GM19193 (cell line): ENCODE results near the gene UGT1A9.

Source experiments
- POLR2A ChIP-seq: IDR thresholded peaks from 4 replicates; pipeline ENCODE4 v1.6.1; 2011; ENCODE audit not compliant: insufficient read depth, insufficient read length; ENCODE audit errors: extremely low read depth

Gene UGT1A9

GRCh38 chr2:233673896-233674295 is 2.2 kb downstream of the UGT1A9 start:
- TF ChIP-seq POLR2A, result no peak

GRCh38 chr2:233674314-233674713 is 2.6 kb downstream of the UGT1A9 start:
- TF ChIP-seq POLR2A, result no peak

- TF ChIP-seq POLR2A, result no peak
Observed at GRCh38 chr2:233674995-233675394, 3.3 kb downstream of the UGT1A9 start.

- TF ChIP-seq POLR2A, result no peak
Observed at GRCh38 chr2:233676046-233676445, 4.3 kb downstream of the UGT1A9 start.

- TF ChIP-seq POLR2A, result no peak
Observed at GRCh38 chr2:233679196-233679595, 7.5 kb downstream of the UGT1A9 start.

GRCh38 chr2:233680361-233681045 is 8.8 kb downstream of the UGT1A9 start:
- no peak for TF ChIP-seq POLR2A

GRCh38 chr2:233681521-233682099 is 9.9 kb downstream of the UGT1A9 start, which contains the start of gene UGT1A7:
Gene UGT1A7, plus strand, starts transcription at chr2:233681901. Its CDS starts 37 bp downstream, at chr2:233681938.
- no peak for TF ChIP-seq POLR2A

GRCh38 chr2:233684640-233685039 is 12.9 kb downstream of the UGT1A9 start:
- no peak for TF ChIP-seq POLR2A

- TF ChIP-seq POLR2A, result no peak
Observed at GRCh38 chr2:233686928-233687327, 15.2 kb downstream of the UGT1A9 start.

- no peak for TF ChIP-seq POLR2A
Observed at GRCh38 chr2:233688341-233688740, 16.6 kb downstream of the UGT1A9 start.

- TF ChIP-seq POLR2A, result no peak
Observed at GRCh38 chr2:233689031-233689430, 17.3 kb downstream of the UGT1A9 start.

- no peak for TF ChIP-seq POLR2A
Observed at GRCh38 chr2:233689501-233689900, 17.8 kb downstream of the UGT1A9 start.

GRCh38 chr2:233690444-233690843 is 18.7 kb downstream of the UGT1A9 start:
- no peak for TF ChIP-seq POLR2A

- TF ChIP-seq POLR2A, result no peak
Observed at GRCh38 chr2:233691443-233692433, 20.0 kb downstream of the UGT1A9 start.

GRCh38 chr2:233692648-233693047 is 20.9 kb downstream of the UGT1A9 start, which contains the start of gene UGT1A6:
Gene UGT1A6, plus strand, starts transcription at chr2:233692890. Its CDS starts 115 bp downstream, at chr2:233693005.
- no peak for TF ChIP-seq POLR2A
